HG03565 (cell line): ENCODE data around the gene IL17RD.

ENCODE experiments used
- ATAC-seq: cut with Tn5 transposase; IDR thresholded peaks from one replicate; pipeline ENCODE4 v1.9.1; 2021; ENCODE audit warnings: mild to moderate bottlenecking, moderate library complexity; ENCODE audit not compliant: unreplicated experiment

IL17RD gene

DNA sequence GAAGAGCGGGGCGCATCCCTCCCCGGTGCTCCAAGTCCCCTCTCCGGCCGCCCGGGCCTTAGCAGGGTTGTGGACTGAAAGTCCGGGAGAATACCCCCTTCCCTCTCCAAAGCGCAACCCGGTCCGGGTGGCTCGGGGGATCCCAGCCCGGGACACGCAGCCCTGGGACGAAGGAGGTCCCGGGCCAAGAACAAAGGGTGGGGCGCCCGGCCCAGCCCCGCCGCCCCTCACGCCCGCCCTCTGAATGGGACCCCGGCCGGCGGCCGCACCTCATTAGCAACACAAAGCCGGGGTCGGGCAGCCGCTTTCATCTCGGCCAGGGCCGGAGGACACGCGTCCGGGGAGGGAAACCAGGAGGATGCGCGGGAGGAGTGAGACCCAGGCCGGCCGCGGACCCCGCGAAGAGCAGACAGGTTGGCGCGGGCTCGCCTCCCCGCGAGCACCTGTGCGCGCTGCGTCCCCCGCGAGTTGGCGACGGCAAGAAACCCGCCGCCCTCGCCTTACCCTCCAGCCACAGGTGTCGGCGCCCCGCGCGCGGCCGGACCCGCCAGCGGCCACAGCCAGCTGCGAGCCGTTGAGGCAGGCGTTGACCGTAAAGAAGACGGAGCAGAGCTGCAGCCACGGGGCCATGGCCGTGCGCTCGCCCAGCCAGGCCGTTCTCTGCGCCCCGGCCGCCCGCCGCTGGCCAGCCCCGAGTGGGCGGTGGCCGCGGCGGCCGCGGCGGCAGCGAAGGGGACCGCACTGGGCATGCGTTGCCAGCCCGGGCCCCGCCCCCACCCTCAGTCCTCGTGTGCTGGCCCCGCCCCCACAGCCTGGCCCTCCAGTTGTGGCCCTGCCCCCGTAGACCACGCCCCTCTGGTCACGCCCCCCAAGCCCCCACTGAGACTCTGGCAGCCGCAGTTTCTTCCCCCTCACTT is at the start of gene IL17RD:
IL17RD (minus strand) TSS at position 697 of the 917 bp plus-strand sequence; CDS start at position 630, 67 bp downstream.
- no peak for ATAC-seq

DNA sequence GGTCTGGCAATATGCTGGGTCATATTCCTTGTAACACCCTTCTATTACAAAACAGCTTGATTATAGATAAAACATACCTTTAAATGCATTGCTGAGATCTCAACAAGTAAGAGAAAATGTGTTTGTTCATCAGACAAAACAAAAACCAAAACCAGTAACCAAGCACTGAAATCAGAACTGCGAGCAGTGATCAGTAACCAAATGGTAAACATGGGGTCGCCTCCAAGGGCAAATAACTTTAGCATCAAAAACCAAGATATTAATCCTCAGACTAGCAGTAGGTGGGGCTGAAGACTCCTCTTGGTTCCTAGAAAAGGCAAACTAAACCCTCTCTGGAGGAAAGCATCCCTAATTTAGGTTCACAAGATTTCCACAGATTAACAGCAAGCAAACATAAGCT is 41.3 kb upstream of the IL17RD start:
- ATAC-seq: no peak

- no peak for ATAC-seq
Observed at GRCh38 chr3:57199895-57200297, 34.7 kb upstream of the IL17RD start, which contains the start of gene HESX1. TSS of gene HESX1 (minus strand) at chr3:57199978. CDS start at chr3:57199918, 60 bp downstream.

DNA sequence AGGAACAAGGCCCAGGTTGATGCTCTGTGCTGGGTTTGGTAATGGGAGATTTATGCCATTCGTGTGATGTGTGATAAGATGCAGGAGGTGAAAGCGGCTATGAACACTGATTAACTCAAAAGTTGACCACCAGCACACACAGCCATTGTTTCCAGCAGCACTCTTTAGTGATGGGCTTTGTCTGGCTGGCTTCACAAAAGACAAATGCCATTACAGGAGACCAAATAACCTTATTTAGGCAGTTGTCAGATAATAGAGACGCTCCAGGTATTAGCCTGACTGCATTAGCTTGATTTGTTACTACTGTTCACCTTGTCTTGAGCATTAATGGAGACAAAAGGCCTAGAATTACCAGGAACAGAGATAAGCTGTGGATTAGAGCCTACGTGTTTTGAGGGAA is 29.5 kb upstream of the IL17RD start:
- ATAC-seq: no peak

- ATAC-seq: no peak
Observed at GRCh38 chr3:57192028-57192427, 26.9 kb upstream of the IL17RD start.

- no peak for ATAC-seq
Observed at GRCh38 chr3:57184526-57184925, 19.4 kb upstream of the IL17RD start.

DNA sequence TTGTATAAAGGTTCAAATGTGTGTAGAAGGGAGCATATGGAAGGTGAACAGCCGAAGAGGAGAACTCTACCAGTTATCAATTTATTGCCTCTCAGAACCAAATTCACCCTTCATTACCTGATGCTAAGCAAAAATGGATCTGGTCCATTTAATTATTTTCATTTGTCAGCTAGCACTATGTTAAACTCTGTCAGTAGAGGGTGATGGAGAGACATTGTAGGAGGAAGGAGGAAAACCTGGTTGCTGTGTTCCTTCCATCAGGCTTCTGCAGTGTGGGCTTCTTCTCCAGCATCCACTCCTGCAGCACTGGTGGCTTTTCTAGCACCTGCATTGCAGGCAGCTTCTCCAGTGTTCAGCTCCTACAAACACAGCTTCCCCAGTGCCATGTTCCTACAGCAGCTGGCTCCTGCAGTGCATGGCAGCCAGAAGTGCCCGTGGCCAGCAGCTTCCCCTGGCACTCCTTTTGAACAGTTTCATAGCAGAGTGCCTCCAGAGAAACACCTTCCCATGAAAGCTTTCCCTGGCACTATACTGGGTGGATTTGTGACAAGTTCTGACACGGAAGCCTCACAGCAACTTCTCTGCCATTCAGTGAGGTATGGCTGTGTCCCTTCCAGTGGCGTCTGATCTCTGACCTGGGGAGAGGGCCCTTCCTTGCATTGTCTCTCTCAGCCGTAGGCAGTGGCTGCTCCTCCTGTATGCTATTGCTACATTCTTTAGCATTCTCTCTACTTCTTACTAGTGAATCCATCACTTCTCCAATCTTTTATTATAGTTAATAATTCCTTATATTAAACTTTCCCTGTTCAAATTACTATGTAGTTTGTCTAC is 14.6 kb upstream of the IL17RD start:
- no peak for ATAC-seq

DNA sequence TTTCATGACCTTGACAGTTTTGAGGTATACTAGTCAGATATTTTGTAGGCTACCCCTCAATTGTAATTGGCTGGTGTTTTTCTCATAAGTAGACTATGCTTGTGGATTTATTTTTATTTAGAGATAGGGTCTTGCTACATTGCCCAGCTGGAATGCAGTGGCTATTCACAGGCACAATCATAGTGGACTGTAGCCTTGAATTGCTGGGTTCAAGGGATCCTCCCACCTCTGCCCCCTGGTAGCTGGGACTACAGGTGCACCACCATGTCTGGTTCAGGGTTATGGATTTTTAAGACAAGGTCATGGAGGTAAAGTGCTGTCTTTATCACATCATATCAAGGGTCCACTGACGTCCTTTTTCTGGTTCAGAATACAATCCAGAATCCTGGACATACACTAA is 10.9 kb upstream of the IL17RD start:
- ATAC-seq: no peak

- no peak for ATAC-seq
Observed at GRCh38 chr3:57173687-57174086, 8.5 kb upstream of the IL17RD start.

DNA sequence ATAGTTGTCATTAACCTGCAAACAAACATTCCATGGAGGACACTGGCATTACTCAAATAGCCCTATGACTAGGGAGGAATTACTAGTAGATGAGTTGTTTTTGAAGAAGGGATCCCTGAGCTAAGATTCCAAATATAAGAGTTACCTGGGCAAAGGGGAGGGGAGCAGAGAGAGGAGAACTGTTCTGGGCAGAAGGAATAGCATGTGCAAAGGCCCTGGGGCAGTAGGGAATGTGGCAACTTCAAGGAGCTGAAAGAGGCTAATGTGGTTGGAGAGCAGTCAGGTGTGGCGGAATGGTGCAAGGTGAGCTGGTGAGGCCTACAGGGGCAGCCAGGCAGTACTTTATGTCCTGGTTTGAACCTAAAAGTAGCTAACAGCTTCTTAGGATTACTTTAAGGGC is 5.8 kb upstream of the IL17RD start:
- ATAC-seq: no peak

GRCh38 chr3:57169872-57170623 is 4.9 kb upstream of the IL17RD start:
- ATAC-seq: peak; percentile 60

DNA sequence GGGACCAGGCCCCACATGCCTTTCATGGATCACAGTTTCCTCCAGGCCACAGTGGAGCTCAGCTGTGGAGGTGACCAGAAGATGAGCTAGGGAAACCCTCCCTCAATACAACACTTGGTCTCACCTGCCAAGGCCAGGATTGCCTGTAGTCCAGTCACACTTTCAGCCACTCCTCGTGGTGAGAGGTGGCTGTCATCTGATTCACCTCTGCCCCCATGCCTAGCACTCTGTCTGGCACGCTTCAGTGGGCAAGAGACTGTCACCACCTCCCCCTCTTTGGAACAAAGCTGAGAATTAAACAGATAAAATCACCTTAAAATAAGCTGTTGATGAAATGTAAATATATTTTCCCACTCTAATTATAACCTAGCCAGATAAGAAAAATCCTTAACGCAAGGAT is 4.0 kb upstream of the IL17RD start:
- ATAC-seq: no peak

DNA sequence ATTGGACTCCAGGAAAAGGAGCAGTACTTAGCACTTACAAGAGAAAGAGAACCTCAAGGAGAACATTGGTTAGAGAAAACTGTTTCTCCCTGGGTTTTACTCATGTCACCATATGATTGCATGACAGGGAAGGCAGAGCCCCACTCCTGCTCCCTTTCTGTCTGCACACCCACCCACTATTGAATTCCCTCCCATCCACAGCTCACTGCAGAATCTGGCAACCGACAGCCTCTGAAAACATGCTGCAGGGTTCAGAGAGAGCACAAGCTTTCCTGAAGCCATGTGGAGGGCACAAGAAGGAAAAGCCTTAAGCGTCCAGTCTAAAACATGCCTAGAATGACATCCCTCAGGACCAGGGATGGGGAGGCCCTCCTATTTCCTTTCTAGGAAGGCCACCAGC is 3.0 kb upstream of the IL17RD start:
- no peak for ATAC-seq

GRCh38 chr3:57166660-57167059 is 1.5 kb upstream of the IL17RD start:
- ATAC-seq: no peak

GRCh38 chr3:57165641-57166040 is 488 bp upstream of the IL17RD start:
- ATAC-seq: no peak

GRCh38 chr3:57164217-57164656 is 916 bp downstream of the IL17RD start:
- no peak for ATAC-seq

DNA sequence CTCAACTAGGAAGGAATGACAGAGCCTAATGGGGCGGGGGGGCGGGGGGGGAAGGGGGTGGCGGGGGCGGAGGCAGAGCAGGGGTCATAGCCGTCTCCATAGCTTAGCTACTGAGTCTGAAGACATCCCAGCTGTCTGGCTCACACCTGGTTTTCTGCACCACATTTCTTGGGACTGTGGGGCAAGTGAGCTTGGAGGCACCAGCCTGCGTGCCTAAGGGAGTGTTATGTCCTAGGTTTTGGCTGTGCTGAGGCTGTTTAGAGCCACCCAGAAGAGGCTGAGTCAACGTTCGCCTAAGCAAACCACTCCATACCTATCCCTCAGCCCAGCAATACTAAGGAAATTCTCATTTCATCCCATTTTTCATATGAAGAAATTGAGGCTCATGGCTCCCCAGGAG is 1.4 kb downstream of the IL17RD start:
- no peak for ATAC-seq

- no peak for ATAC-seq
Observed at GRCh38 chr3:57161915-57162314, 3.2 kb downstream of the IL17RD start.

GRCh38 chr3:57160765-57161538 is 4.2 kb downstream of the IL17RD start:
- ATAC-seq: no peak

DNA sequence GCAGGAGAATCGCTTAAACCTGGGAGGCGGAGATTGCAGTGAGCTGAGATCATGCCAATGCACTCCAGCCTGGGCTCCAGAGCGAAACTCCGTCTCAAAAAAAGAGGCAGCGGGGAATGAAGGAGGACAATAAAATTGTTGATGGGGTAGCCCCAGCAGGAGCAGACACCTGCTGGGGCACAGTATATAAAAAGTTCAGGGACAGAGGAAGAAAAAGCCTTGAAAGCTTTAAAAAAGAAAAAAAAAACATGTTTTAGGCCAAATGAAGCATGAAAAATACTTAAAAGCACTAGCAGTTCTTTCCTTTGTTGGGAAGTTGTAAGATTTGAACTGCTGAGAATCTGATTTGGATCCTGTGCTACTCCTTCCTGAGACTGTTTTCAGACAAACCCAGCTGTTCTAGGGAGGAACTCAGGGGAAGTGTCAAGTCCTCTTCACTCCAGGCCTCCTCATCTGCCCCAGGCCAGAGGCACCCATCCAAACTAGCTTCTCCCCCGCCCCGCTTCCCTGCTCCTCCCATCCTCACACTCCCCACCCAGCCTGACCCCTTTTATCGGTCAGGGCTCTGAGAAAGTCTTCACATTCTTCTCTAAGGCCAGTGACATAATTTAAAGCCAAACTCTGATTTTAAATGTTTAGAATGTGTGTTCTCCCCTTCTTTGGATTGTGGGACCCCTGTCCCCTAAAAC is 4.9 kb downstream of the IL17RD start:
- ATAC-seq: no peak
